Spleen (tissue), 11 donors: ENCODE results near the gene PNKD. TPM values are rescaled to one million over a fixed set of nuclear protein-coding genes. Genes with fewer than 3 reads are reported as not detected.

ENCODE experiments used
- DNase-seq: peaks from one replicate; pipeline ENCODE4 v3.0.0-alpha.2; 2020
- H3K27ac ChIP-seq, 8 donors: fragments of 200-600 bp; sonication (generic) in 7 of 8; 1 replicate in 4 of 8; 2 replicates in 4 of 8; pipeline versions ENCODE4 v1.5.0 to v1.8.0; 2016 to 2021; ENCODE audit warnings: inconsistent platforms in 4 of 8, mild to moderate bottlenecking in 4 of 8, moderate library complexity in 1 of 8
- H3K27me3 ChIP-seq, 7 donors: fragments of 200-600 bp; sonication (generic) in 6 of 7; replicated peaks in 1 of 7; 1 replicate in 4 of 7; 2 replicates in 3 of 7; pipeline versions ENCODE4 v1.5.0 to v1.8.0; 2016 to 2021; ENCODE audit warnings: inconsistent platforms in 3 of 7, mild to moderate bottlenecking in 1 of 7
- H3K36me3 ChIP-seq, 6 donors: fragments of 200-600 bp; sonication (generic) in 5 of 6; 1 replicate in 4 of 6; 2 replicates in 2 of 6; pipeline versions ENCODE4 v1.5.0 to v1.8.0; 2016 to 2021; ENCODE audit warnings: inconsistent platforms in 2 of 6
- H3K4me1 ChIP-seq, 6 donors: fragments of 200-600 bp; sonication (generic) in 5 of 6; 1 replicate in 3 of 6; 2 replicates in 3 of 6; pipeline versions ENCODE4 v1.5.0 to v1.8.0; 2016 to 2021; ENCODE audit warnings: inconsistent platforms in 3 of 6
- H3K4me3 ChIP-seq, 8 donors: fragments of 200-600 bp; sonication (generic) in 7 of 8; 1 replicate in 4 of 8; 2 replicates in 4 of 8; pipeline versions ENCODE4 v1.5.0 to v1.8.0; 2016 to 2021; ENCODE audit warnings: inconsistent platforms in 4 of 8, mild to moderate bottlenecking in 4 of 8, moderate library complexity in 2 of 8
- H3K9me3 ChIP-seq, 8 donors: fragments of 200-600 bp; sonication (generic) in 7 of 8; 1 replicate in 4 of 8; 2 replicates in 4 of 8; pipeline versions ENCODE4 v1.5.0 to v1.8.0; 2016 to 2021; ENCODE audit warnings: inconsistent platforms in 4 of 8
- POLR2A ChIP-seq, 3 donors: fragments of 450-650 bp; IDR thresholded peaks; one replicate each; pipeline ENCODE4 v1.5.1; 2017; ENCODE audit warnings: antibody characterized with exemption in 3 of 3, mild to moderate bottlenecking in 1 of 3
- POLR2AphosphoS5 ChIP-seq, 3 donors: sonication (generic); formaldehyde crosslinking; IDR thresholded peaks; one replicate each; pipeline ENCODE4 v1.5.1; 2017; ENCODE audit warnings: antibody characterized with exemption in 3 of 3
- WGBS, 5 donors: extraction: QIAGEN DNeasy Blood & Tissue Kit in 3 of 5; methylation state at CpG; one replicate each; pipeline versions ENCODE4 v1.1.5 to v1.1.7; 2013 to 2018; 5-methylcytosine and 5-hydroxymethylcytosine counted together
- intact Hi-C: fragments of 100-400 bp; cut with DNase I; formaldehyde crosslinking; loops from one replicate; pipeline ENCODE4 v1.15.0; 2023; ENCODE audit warnings: low total_unique reads
- polyA plus RNA-seq, 3 donors: library from polyadenylated mRNA; stranded (reverse); fragments of 200-250 nt; gene quantifications; one replicate each; pipeline ENCODE4 v1.2.1, GENCODE V29; 2013
- total RNA-seq, 7 donors: library from RNA; depleted of rRNA in 3 of 7; stranded (reverse); fragments of >200 nt in 3 of 7; fragmentation: NEBNext Ultra II Directional in 4 of 7; extraction: Animal tissue kit (Norgen Biotek cat#: 25700) in 4 of 7; gene quantifications; one replicate each; pipeline versions ENCODE4 v1.1.0 to v1.2.1, GENCODE V29; 2016 to 2021
- TF ChIP-seq, protein P1 (sequence below), 11 experiments: fragments of 200-600 bp in 7 of 11; fragments of 450-650 bp in 4 of 11; sonication (generic) in 4 of 11; IDR thresholded peaks in 8 of 11; conservative IDR thresholded peaks in 3 of 11; 1 replicate in 7 of 11; 2 replicates in 4 of 11; pipeline versions ENCODE4 v1.4.0 to v1.8.0; 2016 to 2021; ENCODE audit warnings: antibody characterized with exemption in 11 of 11, inconsistent platforms in 4 of 11, mild to moderate bottlenecking in 1 of 11
- donor health status: healthy with polysubstance abuse.
- donor health status: DM: no; HTN: no; CAD: no; lungs with moderate emphysema.
- donor health status: DM: no; HTN: no; CAD: no.
- donor health status: Bipolar disorder and iron deficiency.
- donor health status: healthy.
- donor health status: DM: no; HTN: no; CAD: no.
- donor health status: DM: yes; HTN: yes; CAD: no.

The PNKD gene
- total and polyA plus RNA-seq, 10 donors: 41.4 to 92.1 (median 49.4) TPM

DNA sequence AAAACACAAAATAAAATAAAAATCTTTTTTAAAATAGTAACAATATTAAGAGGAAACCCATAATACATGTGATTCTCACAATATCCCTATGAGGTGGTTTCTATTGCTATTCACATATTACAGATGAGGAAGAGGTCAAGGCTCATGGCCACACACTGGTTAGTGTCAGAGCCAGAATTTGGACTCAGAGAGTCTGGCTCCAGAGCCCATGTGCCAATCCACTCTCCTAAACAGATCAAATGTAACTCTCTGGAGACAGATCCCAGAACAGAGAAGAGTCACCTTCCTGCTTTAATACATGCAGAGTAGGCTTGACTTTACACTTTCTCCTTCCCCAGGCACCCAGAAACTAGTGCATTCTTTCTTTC, 101.6 kb downstream of the PNKD start:
- TF ChIP-seq, protein P1, sequence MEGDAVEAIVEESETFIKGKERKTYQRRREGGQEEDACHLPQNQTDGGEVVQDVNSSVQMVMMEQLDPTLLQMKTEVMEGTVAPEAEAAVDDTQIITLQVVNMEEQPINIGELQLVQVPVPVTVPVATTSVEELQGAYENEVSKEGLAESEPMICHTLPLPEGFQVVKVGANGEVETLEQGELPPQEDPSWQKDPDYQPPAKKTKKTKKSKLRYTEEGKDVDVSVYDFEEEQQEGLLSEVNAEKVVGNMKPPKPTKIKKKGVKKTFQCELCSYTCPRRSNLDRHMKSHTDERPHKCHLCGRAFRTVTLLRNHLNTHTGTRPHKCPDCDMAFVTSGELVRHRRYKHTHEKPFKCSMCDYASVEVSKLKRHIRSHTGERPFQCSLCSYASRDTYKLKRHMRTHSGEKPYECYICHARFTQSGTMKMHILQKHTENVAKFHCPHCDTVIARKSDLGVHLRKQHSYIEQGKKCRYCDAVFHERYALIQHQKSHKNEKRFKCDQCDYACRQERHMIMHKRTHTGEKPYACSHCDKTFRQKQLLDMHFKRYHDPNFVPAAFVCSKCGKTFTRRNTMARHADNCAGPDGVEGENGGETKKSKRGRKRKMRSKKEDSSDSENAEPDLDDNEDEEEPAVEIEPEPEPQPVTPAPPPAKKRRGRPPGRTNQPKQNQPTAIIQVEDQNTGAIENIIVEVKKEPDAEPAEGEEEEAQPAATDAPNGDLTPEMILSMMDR (IDR thresholded peaks at IDR 0.05 in 8 of 11, conservative IDR thresholded peaks at IDR 0.05 in 3 of 11): no peak
- TF ChIP-seq POLR2A (IDR thresholded peaks at IDR 0.05) (no peak), POLR2AphosphoS5 (IDR thresholded peaks at IDR 0.05) (no peak)
- Histone ChIP-seq H3K36me3 (no peaks in the 10 kb centered on the region), H3K4me1 (peaks cover 0 to 66% (median 39%) of the 10 kb centered on the region in 6 donors), H3K27me3 (no peaks in the 10 kb centered on the region), H3K9me3 (peaks cover 0 to 3% (median under 1%) of the 10 kb centered on the region in 8 donors), H3K27ac (peak overlapping the region in 7 of 8 donors; percentile 91 to 97 (median 93)), H3K4me3 (peak overlapping the region in 1 of 8 donors; percentile 68)
- intact Hi-C loops: no loop called here
- DNase-seq: peak; percentile 17

DNA sequence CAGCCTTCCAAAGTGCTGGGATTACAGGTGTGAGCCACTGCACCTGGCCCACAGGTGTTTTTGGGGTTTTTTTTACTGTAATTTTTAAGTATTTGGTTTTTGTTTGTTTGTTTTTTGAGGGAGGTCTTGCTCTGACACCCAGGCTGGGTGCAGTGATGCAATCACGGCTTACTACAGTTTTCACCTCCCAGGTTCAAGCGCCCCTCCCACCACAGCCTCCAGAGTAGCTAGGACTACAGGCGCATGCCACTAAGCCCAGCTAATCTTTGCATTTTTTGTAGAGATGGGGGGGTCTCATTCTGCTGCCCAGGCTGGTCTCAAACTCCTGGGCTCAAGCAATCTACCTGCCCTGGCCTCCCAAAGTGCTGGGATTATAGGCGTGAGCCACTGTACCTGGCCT, 104.5 kb downstream of the PNKD start:
- peaks cover 0 to 48% (median 18%) of the 10 kb centered on the region in 6 donors for H3K4me1 ChIP-seq
- H3K4me3 ChIP-seq: no peak overlapping the region
- peak overlapping the region in 1 of 8 donors; percentile 28 for H3K27ac ChIP-seq
- H3K9me3 ChIP-seq: no peaks in the 10 kb centered on the region
- TF ChIP-seq POLR2AphosphoS5 (IDR thresholded peaks at IDR 0.05): no peak
- TF ChIP-seq POLR2A (IDR thresholded peaks at IDR 0.05): no peak
- TF ChIP-seq, protein P1 (IDR thresholded peaks at IDR 0.05 in 8 of 11, conservative IDR thresholded peaks at IDR 0.05 in 3 of 11): no peak
- no peaks in the 10 kb centered on the region for H3K27me3 ChIP-seq
- no peak for DNase-seq
- intact Hi-C loops: no loop called here
- H3K36me3 ChIP-seq: no peaks in the 10 kb centered on the region
- WGBS, 5 donors: 57 to 86% (median 73%) methylated on average over 4 of the region's 4 CpGs

DNA sequence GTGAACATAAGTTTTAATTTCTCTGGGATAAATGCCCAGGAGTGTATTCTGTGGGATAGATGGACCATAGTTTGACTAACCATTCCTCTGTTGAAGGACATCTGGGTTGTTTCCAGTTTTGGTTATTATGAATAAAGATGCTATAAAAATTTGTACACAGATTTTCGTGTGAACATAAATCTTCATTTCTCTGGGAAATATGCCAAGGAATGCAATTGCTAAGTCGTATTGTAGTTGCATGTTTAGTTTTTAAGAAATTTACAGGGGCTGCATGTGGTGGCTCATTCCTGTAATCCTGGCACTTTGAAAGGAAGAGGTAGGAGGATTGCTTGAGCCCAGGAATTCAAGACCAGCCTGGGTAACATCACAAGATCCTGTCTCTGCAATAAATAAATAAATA, 104.9 kb downstream of the PNKD start:
- Histone ChIP-seq H3K9me3 (no peaks in the 10 kb centered on the region), H3K27me3 (no peaks in the 10 kb centered on the region), H3K4me1 (peaks cover 0 to 44% (median 15%) of the 10 kb centered on the region in 6 donors), H3K36me3 (no peaks in the 10 kb centered on the region), H3K27ac (peak overlapping the region in 1 of 8 donors; percentile 28), H3K4me3 (no peak overlapping the region)
- no peak for TF ChIP-seq POLR2A (IDR thresholded peaks at IDR 0.05)
- TF ChIP-seq POLR2AphosphoS5 (IDR thresholded peaks at IDR 0.05): no peak
- TF ChIP-seq, protein P1 (IDR thresholded peaks at IDR 0.05 in 8 of 11, conservative IDR thresholded peaks at IDR 0.05 in 3 of 11): no peak
- intact Hi-C loops: no loop called here
- WGBS, 5 donors: 33 to 56% (median 45%) methylated on average over 2 of the region's 2 CpGs
- no peak for DNase-seq

DNA sequence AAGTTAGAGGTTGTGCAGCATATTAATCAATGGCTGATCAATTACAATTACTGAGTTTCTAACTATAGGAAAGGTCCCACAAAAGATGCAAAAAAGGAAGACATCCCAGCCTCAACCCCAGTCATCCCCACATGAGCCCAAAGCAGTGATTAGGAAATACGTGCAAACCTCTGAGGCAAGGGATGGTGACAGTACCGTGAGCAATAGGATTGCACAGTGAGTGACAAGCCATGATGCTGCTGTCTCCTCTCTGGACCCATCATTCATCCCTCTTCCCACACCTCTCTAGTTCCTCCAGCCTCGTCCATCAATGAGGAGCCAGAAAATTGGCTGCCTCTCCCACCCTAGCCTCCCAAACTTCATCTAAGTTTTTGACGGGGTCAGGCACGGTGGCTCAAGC, 107.7 kb downstream of the PNKD start:
- intact Hi-C loops: no loop called here
- Histone ChIP-seq H3K36me3 (no peaks in the 10 kb centered on the region), H3K27ac (peak overlapping the region in 7 of 8 donors; percentile 29 to 87 (median 79)), H3K9me3 (no peaks in the 10 kb centered on the region), H3K4me3 (peak overlapping the region in 1 of 8 donors; percentile 35), H3K4me1 (peaks cover 0 to 24% (median 0%) of the 10 kb centered on the region in 6 donors), H3K27me3 (no peaks in the 10 kb centered on the region)
- TF ChIP-seq POLR2AphosphoS5 (IDR thresholded peaks at IDR 0.05) (peak in 1 of 3 donors; percentile 84), POLR2A (IDR thresholded peaks at IDR 0.05) (no peak)
- TF ChIP-seq, protein P1 (IDR thresholded peaks at IDR 0.05 in 8 of 11, conservative IDR thresholded peaks at IDR 0.05 in 3 of 11): no peak
- 66 to 75% (median 73%) methylated on average over 5 of the region's 5 CpGs for WGBS, 5 donors
- DNase-seq: no peak
